Activated CD4-positive, alpha-beta T cell treated with anti-CD3 and anti-CD28 coated beads, Interleukin-2, amount 50 U/mL, for 1 hour (primary cell): ENCODE measurements around the gene HIPK3.
"Not testable (repeated sequence)": the region's sequence is repeated elsewhere in the genome, so short reads cannot be mapped to it uniquely, and the experiment has no call there.

Experiments
- DNase-seq: peaks from one replicate; pipeline ENCODE4 v3.0.0-alpha.2; 2020

Gene HIPK3

DNA sequence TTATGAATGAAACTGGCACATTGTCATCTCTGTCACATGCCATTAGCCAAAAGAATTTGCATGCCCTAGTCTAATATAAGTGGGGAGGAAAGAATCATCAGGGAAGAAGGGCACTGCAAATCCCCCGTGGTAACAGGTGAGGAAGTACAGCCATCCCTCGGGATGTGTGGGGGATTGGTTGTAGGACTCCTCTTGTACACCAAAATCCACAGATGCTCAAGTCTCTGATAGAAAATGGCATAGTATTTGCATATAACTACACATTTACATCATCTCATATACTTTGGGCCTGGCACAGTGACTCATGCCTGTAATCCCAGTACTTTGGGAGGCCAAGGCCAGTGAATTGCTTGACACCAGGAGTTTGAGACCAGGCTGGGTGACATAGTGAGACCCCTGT is 109.7 kb downstream of the HIPK3 start:
- DNase-seq, result no peak

DNA sequence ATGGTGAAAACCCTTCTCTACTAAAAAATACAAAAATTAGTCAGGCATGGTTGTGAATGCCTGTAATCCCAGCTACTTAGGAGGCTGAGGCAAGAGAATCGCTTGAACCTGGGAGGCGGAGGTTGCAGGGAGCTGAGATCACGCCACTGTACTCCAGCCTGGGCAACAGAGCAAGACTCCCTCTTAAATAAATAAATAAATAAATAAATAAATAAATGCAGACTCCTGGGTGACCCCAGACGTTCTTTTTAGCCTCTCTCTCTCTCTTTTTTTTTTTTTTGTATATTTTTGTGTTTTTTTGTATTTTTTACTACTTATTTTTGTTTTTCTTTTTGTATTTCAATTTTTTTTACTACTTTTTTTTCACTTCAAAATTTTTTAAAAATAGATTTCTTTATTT is 111.3 kb downstream of the HIPK3 start:
- DNase-seq, result not testable (repeated sequence)

DNA sequence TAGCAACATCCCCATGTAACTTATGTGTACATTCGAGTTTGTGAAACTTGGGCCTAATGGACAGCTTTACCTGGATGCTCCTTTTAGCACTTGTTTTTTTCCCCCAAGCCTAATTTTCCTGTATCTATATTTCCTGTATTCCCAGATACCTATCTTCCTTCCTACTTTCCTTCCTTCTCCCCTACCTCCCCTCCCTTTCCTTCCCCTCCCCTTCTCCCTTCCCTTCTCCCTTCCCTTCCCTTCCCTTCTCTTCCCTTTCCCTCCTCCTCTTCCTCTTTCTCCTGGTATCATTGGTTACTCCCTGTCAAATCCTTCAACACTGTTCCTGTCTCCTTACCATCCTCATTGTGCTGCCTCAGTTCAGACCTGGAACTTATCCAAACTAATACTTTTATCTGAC is 111.8 kb downstream of the HIPK3 start:
- DNase-seq, result no peak

GRCh38 chr11:33373636-33374035 is 116.5 kb downstream of the HIPK3 start:
- no peak for DNase-seq

GRCh38 chr11:33375236-33375635 is 118.1 kb downstream of the HIPK3 start:
- DNase-seq, result no peak

GRCh38 chr11:33375688-33376311 is 118.6 kb downstream of the HIPK3 start, which contains the start of gene KIAA1549L:
KIAA1549L (plus strand) TSS chr11:33376108.
- no peak for DNase-seq

GRCh38 chr11:33376331-33377310 is 119.4 kb downstream of the HIPK3 start:
- DNase-seq, result no peak

DNA sequence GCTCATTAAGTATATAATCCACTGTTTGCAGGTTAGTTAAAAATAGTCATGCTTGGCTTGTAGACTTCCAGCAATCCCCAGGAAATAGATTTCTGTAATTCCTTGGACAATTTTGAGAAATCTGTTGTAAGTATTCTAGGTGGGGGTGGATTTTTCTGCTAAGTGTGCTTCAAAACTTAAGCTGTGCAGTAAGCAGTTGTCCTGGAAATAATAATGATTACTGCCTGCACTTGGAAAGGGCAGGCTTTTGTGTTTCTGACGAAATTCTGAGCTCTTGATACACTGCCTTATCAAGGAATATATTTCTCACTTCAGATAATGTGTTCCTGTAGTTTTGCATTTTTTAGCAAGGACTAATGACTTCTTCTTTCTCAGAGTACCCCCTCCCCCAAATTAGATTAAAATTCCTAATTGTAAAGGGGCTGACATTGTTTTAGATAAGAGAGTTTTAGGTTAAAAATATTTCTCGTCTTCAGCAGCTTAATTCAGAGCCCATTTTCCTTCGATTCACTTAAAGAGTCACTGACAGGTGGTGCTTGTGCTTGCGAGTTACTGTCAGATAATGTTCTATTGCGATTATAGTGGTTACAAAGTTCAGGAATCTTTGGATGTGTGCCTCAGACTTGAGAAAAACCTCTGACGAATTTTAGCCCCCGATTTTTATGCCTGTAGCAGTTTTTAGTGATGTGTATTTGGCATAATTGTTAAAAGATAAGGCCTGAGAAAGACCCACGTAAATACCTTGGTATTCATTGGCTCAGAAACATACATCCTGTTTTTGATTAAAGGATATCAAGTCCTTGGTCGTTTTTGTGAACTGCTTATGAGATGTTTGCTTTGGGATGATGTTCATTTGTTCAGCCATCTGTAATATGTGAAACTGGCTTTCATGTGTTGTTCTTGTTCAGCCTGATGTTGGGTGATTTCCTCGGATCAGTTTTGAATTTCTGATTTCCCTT is 120.5 kb downstream of the HIPK3 start:
- no peak for DNase-seq

GRCh38 chr11:33379947-33380346 is 122.8 kb downstream of the HIPK3 start:
- DNase-seq, result no peak

GRCh38 chr11:33383075-33383919 is 126.1 kb downstream of the HIPK3 start:
- no peak for DNase-seq

GRCh38 chr11:33383920-33384209 is 126.7 kb downstream of the HIPK3 start:
- DNase-seq, result no peak

GRCh38 chr11:33384220-33384619 is 127.0 kb downstream of the HIPK3 start:
- no peak for DNase-seq

DNA sequence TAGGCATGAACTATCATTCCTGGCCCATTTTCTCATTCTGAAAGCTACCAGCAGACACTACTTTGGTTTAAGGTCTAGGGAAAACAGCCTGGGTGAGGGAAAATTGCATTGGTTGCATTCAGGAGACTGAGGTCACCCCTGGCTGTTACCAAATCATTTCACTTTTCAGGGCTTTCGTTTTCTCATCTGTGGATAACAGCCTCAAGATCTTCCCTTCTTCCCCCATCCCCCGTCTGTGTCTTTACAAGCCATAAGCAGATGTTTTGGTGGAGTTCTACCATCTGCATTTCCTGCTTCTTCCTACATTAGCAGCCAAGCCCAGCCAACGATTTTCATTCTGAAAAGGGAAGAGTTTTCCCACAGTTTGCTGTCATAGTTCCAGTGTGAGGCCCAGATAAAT is 130.4 kb downstream of the HIPK3 start:
- no peak for DNase-seq

- DNase-seq, result no peak
These were observed 130.8 kb downstream of the HIPK3 start for GRCh38 chr11:33387996-33388395.

- DNase-seq, result no peak
These were observed 131.8 kb downstream of the HIPK3 start for GRCh38 chr11:33388793-33389525.

DNA sequence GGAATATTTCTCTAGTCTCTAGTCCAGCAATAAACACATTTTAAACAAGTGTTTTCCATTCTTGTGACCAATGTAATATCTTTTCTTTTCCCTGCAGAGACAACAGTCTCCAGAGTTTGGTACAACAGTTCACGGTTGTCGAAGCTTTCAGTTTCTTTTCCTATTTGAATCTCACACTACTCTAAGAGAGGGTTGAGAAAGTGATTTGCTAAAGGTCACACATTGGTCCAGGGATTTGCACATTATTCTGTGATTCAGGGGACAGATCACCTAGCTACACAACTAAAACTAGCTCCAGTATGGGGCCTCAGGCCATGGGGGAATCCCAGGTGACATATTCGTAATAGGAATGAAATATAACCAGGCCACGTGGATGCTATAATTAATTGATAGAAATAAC is 132.5 kb downstream of the HIPK3 start:
- no peak for DNase-seq

DNA sequence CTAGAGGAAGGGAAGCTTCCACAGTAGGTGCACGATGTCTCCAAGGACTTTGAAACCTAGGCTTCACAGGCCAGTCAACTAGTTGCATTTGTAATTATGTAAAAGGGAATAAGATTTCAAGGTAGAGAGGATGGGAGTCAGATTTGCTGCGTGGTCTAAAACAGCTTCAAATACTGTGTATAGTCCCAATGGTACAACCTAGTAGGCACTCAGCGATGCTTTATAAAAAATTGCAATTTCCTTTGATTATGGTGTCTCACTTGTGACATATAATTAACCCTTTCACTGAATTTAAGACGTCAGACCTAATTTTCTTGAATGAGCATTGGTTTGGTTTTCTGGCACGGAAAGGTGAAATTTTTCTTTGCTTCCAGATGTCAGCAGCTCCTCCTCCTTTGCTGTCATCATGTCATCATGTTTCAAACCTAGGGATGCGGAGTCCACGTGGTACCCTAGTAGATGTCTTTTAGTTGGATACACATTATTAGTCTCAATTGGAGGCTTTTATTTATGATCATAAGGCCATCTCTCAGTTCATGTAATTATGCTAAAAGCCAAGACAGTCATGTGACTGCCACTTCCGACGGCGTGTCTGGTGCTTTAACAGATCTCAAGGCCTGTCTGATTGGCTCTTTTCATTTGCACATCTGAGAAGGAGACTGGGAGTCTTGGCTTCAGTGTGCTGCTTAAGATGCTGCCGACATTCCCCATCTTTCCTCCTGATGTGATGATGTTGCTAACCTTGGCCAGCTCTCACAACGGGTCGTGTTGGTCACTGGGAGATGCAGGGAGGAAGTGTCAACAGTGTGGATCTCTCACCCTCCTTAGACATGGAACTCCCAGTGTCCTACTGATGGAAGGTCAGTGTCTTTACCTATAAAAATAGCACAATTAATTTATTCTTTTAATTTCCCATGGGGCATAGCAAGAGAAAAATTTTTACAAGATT is 134.0 kb downstream of the HIPK3 start:
- no peak for DNase-seq

DNA sequence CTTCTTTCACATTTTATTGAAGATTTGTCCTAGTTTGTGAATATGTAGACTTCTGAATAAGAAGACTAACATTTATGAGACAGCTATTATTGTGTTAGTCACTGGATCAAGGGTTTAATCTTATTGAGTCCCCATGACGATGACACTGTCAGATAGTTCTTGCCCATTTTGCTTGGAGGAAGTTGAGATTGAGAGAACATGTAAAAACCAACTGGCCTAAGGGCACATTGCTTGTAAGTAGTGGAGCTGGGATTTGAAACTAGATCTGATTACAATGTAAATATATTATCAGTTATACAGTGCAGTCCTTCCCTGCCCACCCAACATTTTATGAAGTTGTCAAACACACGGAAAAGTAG is 134.7 kb downstream of the HIPK3 start:
- no peak for DNase-seq

DNA sequence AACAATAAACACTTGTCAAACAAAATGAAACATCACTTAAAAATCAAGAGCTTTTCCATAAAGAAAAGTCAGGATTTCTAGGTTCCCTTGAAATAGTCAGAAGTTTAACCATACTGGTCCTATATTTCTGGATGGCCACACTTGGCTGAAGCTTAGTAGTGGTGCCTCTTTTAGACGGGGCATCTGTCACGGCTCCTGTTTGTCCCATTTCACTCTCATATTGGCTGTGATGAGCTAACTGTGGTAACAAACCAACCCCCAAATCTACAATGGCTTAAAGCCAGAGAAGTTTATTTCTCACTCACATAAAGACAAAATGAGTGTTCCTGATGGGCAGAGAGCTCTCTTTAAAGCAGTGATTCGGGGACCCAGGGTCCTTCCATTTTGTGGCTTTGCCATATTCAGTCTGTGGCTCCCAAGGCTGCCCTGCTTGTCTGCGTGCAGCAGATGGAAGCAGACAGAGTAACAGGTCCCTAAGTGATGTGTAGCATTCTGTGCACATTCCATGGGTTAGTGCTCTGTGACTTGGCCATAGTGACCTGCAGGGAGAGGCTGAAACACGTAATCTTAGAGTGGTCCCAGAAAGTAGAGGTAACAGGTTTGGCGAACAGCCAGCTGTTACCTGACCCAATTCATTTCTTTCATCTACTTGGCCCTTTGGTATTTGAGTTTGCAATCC is 137.4 kb downstream of the HIPK3 start:
- no peak for DNase-seq

DNA sequence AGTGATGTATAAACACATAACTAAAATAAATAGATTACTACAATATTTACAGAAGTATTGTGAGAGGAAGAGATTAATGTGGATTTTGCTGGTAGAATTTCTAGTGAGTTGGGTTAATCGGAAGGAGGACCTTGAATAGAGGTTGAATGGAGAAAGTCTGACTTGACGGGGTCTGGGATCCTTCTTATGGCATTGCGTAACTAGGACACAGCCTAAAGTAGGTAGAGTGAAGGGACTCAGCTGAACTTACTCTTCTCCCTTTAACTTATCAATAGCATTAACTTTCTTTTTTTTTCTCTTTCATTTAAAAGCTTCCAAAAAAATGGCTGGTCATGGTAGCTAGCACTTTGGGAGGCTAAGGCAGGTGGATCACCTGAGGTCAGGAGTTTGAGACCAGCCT is 139.2 kb downstream of the HIPK3 start:
- DNase-seq, result no peak
